Trophoblast cell (in vitro differentiated cells and primary cell): Measurements from ENCODE around the gene ADNP2.
"Not testable (repeated sequence)": the region's sequence is repeated elsewhere in the genome, so short reads cannot be mapped to it uniquely, and the experiment has no call there.

Source experiments
- DNase-seq, 2 donors: peaks; one replicate each; pipeline ENCODE4 v3.0.0-alpha.2; 2016
- H2AFZ ChIP-seq: 2 replicates; pipeline ENCODE4 v1.6.1; 2013; ENCODE audit warnings: low read length, moderate library complexity, mild to moderate bottlenecking; ENCODE audit not compliant: insufficient read depth, poor library complexity
- H2AK5ac ChIP-seq: 2 replicates; pipeline ENCODE4 v1.6.1; 2013; ENCODE audit warnings: mild to moderate bottlenecking, low read length
- H2BK120ac ChIP-seq: 2 replicates; pipeline ENCODE4 v1.6.1; 2013; ENCODE audit warnings: low read length, mild to moderate bottlenecking, moderate library complexity; ENCODE audit not compliant: insufficient read depth, poor library complexity
- H2BK12ac ChIP-seq: 2 replicates; pipeline ENCODE4 v1.6.1; 2013; ENCODE audit warnings: mild to moderate bottlenecking, low read length, moderate library complexity
- H2BK5ac ChIP-seq: 2 replicates; pipeline ENCODE4 v1.6.1; 2013; ENCODE audit warnings: low read length, low read depth, moderate library complexity, mild to moderate bottlenecking; ENCODE audit not compliant: poor library complexity
- H3K14ac ChIP-seq: 2 replicates; pipeline ENCODE4 v1.6.1; 2013; ENCODE audit warnings: mild to moderate bottlenecking, low read length
- H3K18ac ChIP-seq: 2 replicates; pipeline ENCODE4 v1.6.1; 2013; ENCODE audit warnings: mild to moderate bottlenecking, low read length
- H3K23ac ChIP-seq: 2 replicates; pipeline ENCODE4 v1.6.1; 2013; ENCODE audit warnings: low read length
- H3K27ac ChIP-seq: 2 replicates; pipeline ENCODE4 v1.5.1; 2013; ENCODE audit warnings: low read depth, mild to moderate bottlenecking, inconsistent platforms, low read length, moderate library complexity
- H3K27me3 ChIP-seq: 2 replicates; pipeline ENCODE4 v1.6.1; 2013; ENCODE audit warnings: inconsistent platforms, mild to moderate bottlenecking, low read length, moderate library complexity; ENCODE audit not compliant: insufficient read depth
- H3K36me3 ChIP-seq, 2 experiments: 1 replicate in 1 of 2; 2 replicates in 1 of 2; pipeline ENCODE4 v1.6.1; 2013; ENCODE audit warnings: low read length in 2 of 2, mild to moderate bottlenecking in 2 of 2, moderate library complexity in 1 of 2; ENCODE audit not compliant: insufficient read depth in 2 of 2, control insufficient read depth in 1 of 2
- H3K4ac ChIP-seq: 2 replicates; pipeline ENCODE4 v1.6.1; 2013; ENCODE audit warnings: low read depth, mild to moderate bottlenecking, low read length, moderate library complexity
- H3K4me1 ChIP-seq, 2 experiments: 1 replicate in 1 of 2; 2 replicates in 1 of 2; pipeline ENCODE4 v1.6.1; 2013; ENCODE audit warnings: low read length in 2 of 2, mild to moderate bottlenecking in 2 of 2, moderate library complexity in 1 of 2; ENCODE audit not compliant: insufficient read depth in 2 of 2, control insufficient read depth in 1 of 2
- H3K4me2 ChIP-seq: 2 replicates; pipeline ENCODE4 v1.6.1; 2013; ENCODE audit warnings: inconsistent platforms, mild to moderate bottlenecking, low read length, moderate library complexity
- H3K4me3 ChIP-seq: 2 replicates; pipeline ENCODE4 v1.5.1; 2013; ENCODE audit warnings: mild to moderate bottlenecking, low read depth, low read length, inconsistent platforms
- H3K79me1 ChIP-seq: one replicate; pipeline ENCODE4 v1.6.1; 2013; ENCODE audit warnings: low read length
- H3K79me2 ChIP-seq: 2 replicates; pipeline ENCODE4 v1.6.1; 2013; ENCODE audit warnings: low read length, mild to moderate bottlenecking; ENCODE audit not compliant: control insufficient read depth, insufficient read depth, poor library complexity
- H3K9ac ChIP-seq: 2 replicates; pipeline ENCODE4 v1.6.1; 2013; ENCODE audit warnings: mild to moderate bottlenecking, low read length
- H3K9me3 ChIP-seq: 2 replicates; pipeline ENCODE4 v1.6.1; 2013; ENCODE audit warnings: low read depth, mild to moderate bottlenecking, control low read depth, inconsistent platforms, low read length; ENCODE audit not compliant: insufficient read depth
- H4K12ac ChIP-seq: 2 replicates; pipeline ENCODE4 v1.6.1; 2013; ENCODE audit warnings: low read depth, mild to moderate bottlenecking, low read length, moderate library complexity
- H4K8ac ChIP-seq: 2 replicates; pipeline ENCODE4 v1.6.1; 2013; ENCODE audit warnings: low read depth, mild to moderate bottlenecking, low read length, moderate library complexity
- H4K91ac ChIP-seq: one replicate; pipeline ENCODE4 v1.6.1; 2013; ENCODE audit warnings: low read depth, mild to moderate bottlenecking, low read length, moderate library complexity
- WGBS: extraction: QIAGEN DNeasy Blood & Tissue Kit; methylation state at CpG from one replicate; pipeline ENCODE4 v1.1.7; 2013; ENCODE audit warnings: missing lambda C conversion rate; ENCODE audit not compliant: insufficient read length, insufficient coverage; ENCODE audit errors: extremely low coverage; 5-methylcytosine and 5-hydroxymethylcytosine counted together

Gene ADNP2

GRCh38 chr18:80163183-80163582, 54.1 kb downstream of the ADNP2 start:
- H3K36me3 ChIP-seq, result peaks cover 17 to 19% of the 10 kb centered on the region in 2 experiments
- H3K14ac ChIP-seq, result no peak overlapping the region
- H3K27ac ChIP-seq, result no peak overlapping the region
- no peak overlapping the region for H4K8ac ChIP-seq
- H3K27me3 ChIP-seq, result no peaks in the 10 kb centered on the region
- H2AFZ ChIP-seq, result no peak overlapping the region
- H3K23ac ChIP-seq, result no peak overlapping the region
- DNase-seq, result no peak
- no peak overlapping the region for H3K18ac ChIP-seq
- H3K79me2 ChIP-seq, result no peaks in the 10 kb centered on the region
- H4K12ac ChIP-seq, result no peak overlapping the region
- no peak overlapping the region for H3K4me3 ChIP-seq
- no peak overlapping the region for H3K4ac ChIP-seq
- H3K4me2 ChIP-seq, result no peak overlapping the region
- H2BK12ac ChIP-seq, result no peak overlapping the region
- no peaks in the 10 kb centered on the region for H3K4me1 ChIP-seq
- no peak overlapping the region for H2AK5ac ChIP-seq
- peaks cover 23% of the 10 kb centered on the region for H3K9me3 ChIP-seq
- no peaks in the 10 kb centered on the region for H3K79me1 ChIP-seq
- no peak overlapping the region for H3K9ac ChIP-seq
- H2BK5ac ChIP-seq, result no peak overlapping the region
- H4K91ac ChIP-seq, result no peak overlapping the region
- H2BK120ac ChIP-seq, result no peak overlapping the region
- no CpG with 5 or more reads among the region's 7 CpGs for WGBS

GRCh38 chr18:80164727-80165355, 55.8 kb downstream of the ADNP2 start:
- H2BK12ac ChIP-seq, H3K27ac ChIP-seq, H3K14ac ChIP-seq, DNase-seq, H4K8ac ChIP-seq, H3K4me2 ChIP-seq, H3K9ac ChIP-seq, H4K12ac ChIP-seq, H3K23ac ChIP-seq, H4K91ac ChIP-seq, H3K79me1 ChIP-seq, H3K4me1 ChIP-seq, H2BK5ac ChIP-seq, H3K18ac ChIP-seq, H2AK5ac ChIP-seq, H2BK120ac ChIP-seq, H2AFZ ChIP-seq, H3K79me2 ChIP-seq, H3K4ac ChIP-seq, H3K27me3 ChIP-seq, H3K4me3 ChIP-seq: not testable (repeated sequence)
- Histone ChIP-seq H3K36me3 (peaks cover 12 to 16% of the 10 kb centered on the region in 2 experiments), H3K9me3 (peaks cover 23% of the 10 kb centered on the region)
- WGBS, result no CpG with 5 or more reads among the region's 9 CpGs

GRCh38 chr18:80166240-80166639, 57.2 kb downstream of the ADNP2 start:
- no peak overlapping the region for H3K23ac ChIP-seq
- no CpG with 5 or more reads among the region's 10 CpGs for WGBS
- H3K36me3 ChIP-seq, result peaks cover 3 to 8% of the 10 kb centered on the region in 2 experiments

GRCh38 chr18:80166725-80167124, 57.7 kb downstream of the ADNP2 start:
- Histone ChIP-seq H3K18ac (no peak overlapping the region), H3K4me1 (no peaks in the 10 kb centered on the region), H2AFZ (no peak overlapping the region), H3K9ac (no peak overlapping the region), H3K23ac (no peak overlapping the region), H3K4me2 (no peak overlapping the region), H3K27me3 (no peaks in the 10 kb centered on the region), H3K79me1 (no peaks in the 10 kb centered on the region), H3K4ac (no peak overlapping the region), H3K79me2 (no peaks in the 10 kb centered on the region), H4K91ac (no peak overlapping the region), H3K27ac (no peak overlapping the region), H3K9me3 (peaks cover 23% of the 10 kb centered on the region), H3K14ac (no peak overlapping the region), H2BK12ac (no peak overlapping the region), H2BK5ac (no peak overlapping the region), H4K8ac (no peak overlapping the region), H2BK120ac (no peak overlapping the region), H2AK5ac (no peak overlapping the region), H3K36me3 (peaks cover 3 to 8% of the 10 kb centered on the region in 2 experiments), H3K4me3 (no peak overlapping the region), H4K12ac (no peak overlapping the region)
- no CpG with 5 or more reads among the region's 6 CpGs for WGBS
- DNase-seq, result no peak

More at GRCh38 chr18:80166240-80166639, 57.2 kb downstream of the ADNP2 start:
- Histone ChIP-seq H3K4me2 (no peak overlapping the region), H3K27me3 (no peaks in the 10 kb centered on the region), H2BK120ac (no peak overlapping the region), H3K4ac (no peak overlapping the region), H3K18ac (no peak overlapping the region), H3K79me1 (no peaks in the 10 kb centered on the region), H3K9ac (no peak overlapping the region), H3K27ac (no peak overlapping the region), H3K14ac (no peak overlapping the region), H3K4me3 (no peak overlapping the region), H2BK5ac (no peak overlapping the region), H4K8ac (no peak overlapping the region), H4K12ac (no peak overlapping the region), H2BK12ac (no peak overlapping the region), H3K9me3 (peaks cover 23% of the 10 kb centered on the region), H3K4me1 (no peaks in the 10 kb centered on the region), H2AFZ (no peak overlapping the region), H4K91ac (no peak overlapping the region), H3K79me2 (no peaks in the 10 kb centered on the region), H2AK5ac (no peak overlapping the region)
- DNase-seq, result no peak
